ENCODE data around the gene CDC26.
"Not testable (repeated sequence)": the region's sequence is repeated elsewhere in the genome, so short reads cannot be mapped to it uniquely, and the experiment has no call there.

The CDC26 gene

DNA sequence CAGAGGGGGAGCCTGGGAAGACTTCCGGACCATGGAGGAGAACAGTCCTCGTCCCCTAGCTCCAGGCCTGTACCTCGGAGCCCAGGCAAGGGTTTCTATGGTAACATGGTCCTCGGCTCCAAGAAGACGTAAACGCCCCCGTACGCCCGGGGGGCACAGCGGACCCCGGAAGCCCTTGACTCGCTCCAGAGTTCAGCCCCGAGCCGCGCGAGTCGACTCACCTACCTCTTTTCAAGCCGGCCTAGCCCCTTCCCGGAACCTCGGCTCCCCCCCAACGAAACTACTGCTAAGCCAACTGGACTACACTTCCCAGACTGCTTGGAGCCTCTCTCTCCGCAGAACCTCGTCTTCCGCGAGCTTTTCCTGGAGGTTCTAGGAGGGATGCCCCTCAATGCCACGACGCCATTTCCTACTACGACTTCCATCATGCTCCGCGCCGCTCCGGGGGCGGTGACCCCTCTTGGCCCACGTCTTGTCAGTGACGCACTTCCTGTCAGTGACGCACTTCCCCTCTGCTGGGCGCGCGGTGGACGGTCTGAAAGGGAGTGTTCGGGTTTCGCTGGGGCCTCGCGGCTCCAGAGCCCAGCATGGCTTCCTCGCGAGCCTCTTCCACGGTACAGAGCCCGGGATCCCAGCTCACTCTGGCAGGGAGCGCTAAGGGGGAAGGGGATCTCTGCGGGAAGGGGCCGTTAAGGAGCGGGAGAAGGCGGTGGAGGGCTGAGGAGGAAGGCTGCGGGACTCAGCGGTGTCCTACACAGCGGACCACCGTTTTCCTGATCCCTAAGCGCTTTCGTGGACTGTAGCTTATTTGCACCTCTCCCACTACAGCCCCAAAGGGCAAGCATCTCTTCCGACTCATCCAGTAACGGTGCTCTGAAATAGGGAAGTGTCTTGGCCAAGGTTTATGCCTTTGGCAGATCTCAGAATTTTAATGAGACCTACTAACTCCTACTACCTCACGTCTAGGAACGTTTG, at the start of gene CDC26, which contains the start of gene PRPF4:
CDC26 (minus strand) TSS at position 416 of the 975 bp plus-strand sequence. CDS start 3,065 bp downstream, outside the sequence.
PRPF4 (plus strand) TSS at position 502 of the 975 bp plus-strand sequence; CDS start at position 588, 86 bp downstream.
- peak; percentile 96 for DNase-seq (ENCODE audit: low read depth in 2 of 2)

- no peak for DNase-seq (ENCODE audit: low read depth in 2 of 2)
Observed at GRCh38 chr9:113322671-113323070, 47.3 kb upstream of the CDC26 start.

DNA sequence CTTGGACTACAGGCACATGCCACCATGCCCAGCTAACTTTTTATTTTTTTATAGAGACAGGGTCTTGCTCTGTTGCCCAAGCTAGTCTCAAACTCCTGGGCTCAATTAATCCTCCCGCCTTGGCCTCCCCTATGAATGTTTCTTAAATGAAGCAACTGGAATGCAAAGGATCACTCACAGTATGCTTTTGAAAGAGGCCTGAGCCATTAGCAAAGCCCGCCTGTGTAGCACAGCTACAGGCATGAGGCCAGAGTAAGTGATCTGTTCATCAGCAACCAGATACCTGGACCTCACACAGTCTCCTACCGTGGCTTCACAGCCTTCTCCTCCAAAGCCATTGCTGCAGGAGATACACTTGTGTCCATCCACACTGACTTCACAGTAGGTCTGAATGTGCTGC, 44.7 kb upstream of the CDC26 start:
- no peak for DNase-seq (ENCODE audit: low read depth in 2 of 2)

DNA sequence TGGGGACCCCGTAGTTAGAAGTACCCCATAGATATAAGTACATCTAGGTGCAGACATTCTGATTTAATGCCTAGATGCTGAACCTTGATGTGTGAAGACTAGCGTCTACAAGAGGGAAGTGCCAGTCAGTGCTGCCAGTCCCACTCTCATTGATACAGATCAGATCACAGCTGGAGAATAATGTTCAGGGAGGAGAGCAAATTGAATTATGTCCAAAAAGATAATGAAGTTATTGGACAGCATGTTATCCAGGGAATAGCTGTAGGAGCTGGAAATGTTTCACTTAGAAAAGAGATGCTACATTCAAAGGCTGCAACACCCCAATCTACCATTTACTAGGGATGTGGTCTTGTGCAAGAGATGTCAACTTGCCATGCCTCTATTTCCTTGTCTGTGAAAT, 43.7 kb upstream of the CDC26 start:
- no peak for DNase-seq (ENCODE audit: low read depth in 2 of 2)

GRCh38 chr9:113317777-113318176, 42.4 kb upstream of the CDC26 start:
- DNase-seq (ENCODE audit: low read depth in 2 of 2): no peak

DNA sequence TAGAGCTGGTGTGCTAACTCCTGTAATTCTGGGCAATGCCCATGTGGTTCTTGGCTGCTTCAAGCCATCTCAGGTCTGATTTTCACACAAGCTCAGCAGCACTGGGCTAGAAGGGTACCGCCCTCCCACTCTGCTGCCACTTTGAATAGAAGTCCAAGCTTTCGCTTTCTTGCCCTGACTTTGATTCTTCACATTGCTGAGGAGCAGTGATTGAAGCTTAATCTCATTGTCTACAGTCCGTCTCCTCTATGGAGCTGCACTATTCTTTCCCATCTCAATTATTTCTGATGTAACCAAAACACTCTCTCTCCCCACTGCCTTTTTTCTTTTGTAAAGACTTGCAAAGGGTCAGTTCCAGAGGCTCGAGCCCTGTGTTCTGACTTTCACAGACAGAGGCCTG, 40.7 kb upstream of the CDC26 start:
- no peak for DNase-seq (ENCODE audit: low read depth in 2 of 2)

DNA sequence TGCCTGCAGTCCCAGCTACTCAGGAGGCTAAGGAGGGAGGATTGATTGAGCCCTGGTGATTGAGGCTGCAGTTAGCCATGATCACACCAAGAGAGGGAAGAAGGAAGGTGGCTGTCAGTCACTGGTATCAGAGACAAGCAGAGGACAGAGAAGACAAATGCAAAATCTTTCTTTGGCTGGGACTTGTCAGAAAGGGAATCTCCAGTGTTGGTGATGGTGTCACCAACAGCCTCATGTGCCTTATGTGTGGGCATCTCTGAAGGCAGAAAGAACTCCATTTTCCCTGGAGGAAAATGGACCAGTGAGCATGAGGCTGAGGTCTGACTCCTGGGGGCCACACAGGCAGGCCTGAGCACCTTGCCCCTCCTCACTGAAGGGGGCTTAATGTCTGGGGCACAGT, 39.9 kb upstream of the CDC26 start:
- no peak for DNase-seq (ENCODE audit: low read depth in 2 of 2)

- no peak for DNase-seq (ENCODE audit: low read depth in 2 of 2)
Observed at GRCh38 chr9:113313261-113313660, 37.9 kb upstream of the CDC26 start.

- no peak for DNase-seq (ENCODE audit: low read depth in 2 of 2)
Observed at GRCh38 chr9:113311961-113312360, 36.6 kb upstream of the CDC26 start.

DNA sequence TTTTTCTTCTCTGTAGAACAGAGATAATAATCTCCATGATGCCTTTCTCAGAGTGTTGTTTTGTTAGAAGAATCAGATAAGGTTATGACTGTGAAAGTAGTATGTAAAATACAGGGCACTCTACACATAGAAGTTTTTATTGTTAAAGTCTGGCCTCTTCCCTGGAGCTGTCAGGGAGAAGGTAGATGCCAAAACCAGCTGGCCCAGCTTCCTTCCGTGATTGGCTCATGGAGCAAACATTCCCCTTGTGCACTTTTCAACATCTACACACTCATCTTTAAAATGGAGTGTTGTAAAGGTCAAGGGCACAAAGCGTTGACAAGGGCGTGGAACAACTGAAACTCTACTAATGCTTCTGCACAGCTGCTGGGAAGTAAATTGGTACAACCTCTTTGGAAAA, 35.2 kb upstream of the CDC26 start:
- DNase-seq (ENCODE audit: low read depth in 2 of 2): no peak

- DNase-seq (ENCODE audit: low read depth in 2 of 2): no peak
Observed at GRCh38 chr9:113309204-113309813, 33.9 kb upstream of the CDC26 start.

DNA sequence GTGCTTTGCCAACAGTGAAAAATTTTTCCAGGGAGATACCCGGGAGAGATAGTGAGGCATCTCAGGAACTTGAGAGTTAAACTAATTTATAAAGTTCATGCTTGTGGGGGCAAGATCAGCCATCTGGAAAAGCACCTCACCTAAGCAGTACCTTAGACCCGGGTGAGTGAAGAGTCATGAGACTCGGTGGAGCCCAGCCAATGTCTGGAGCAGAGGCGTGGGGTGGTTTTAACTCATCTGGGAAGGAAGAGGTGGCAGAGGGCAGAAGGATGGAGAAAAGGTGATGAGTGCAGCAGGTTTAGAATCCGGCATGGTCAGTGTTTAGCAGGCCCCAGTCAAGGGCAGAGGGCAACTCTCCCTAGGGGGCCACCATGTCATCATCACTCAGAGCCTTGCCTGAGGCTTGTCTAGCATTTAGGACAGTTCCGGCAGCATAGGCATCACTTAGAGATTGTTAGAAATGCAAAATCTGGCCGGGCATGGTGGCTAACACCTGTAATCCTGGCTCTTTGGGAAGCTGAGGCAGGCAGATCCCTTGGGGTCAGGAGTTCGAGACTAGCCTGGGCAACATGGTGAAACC, 32.1 kb upstream of the CDC26 start:
- no peak for DNase-seq (ENCODE audit: low read depth in 2 of 2)

DNA sequence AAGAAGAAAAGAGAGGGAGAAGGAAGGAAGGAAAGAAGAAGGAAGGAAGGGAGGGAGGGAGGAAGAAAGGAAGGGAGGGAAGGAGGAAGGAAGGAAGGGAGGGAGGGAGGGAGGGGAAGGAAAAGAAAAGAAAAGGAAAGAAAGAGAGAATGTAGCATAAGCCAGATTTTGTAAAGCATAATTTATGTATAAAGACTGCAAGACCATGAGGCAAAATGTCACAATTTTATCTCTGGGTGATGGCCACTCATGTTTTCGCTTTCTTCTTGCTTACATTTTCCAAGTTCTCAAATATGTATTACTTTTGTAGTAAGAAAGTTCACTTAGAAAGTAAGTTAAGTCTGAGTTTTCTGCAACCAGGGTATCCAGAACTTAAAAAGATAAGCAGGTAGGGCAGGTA, 31.2 kb upstream of the CDC26 start:
- DNase-seq (ENCODE audit: low read depth in 2 of 2): no peak

DNA sequence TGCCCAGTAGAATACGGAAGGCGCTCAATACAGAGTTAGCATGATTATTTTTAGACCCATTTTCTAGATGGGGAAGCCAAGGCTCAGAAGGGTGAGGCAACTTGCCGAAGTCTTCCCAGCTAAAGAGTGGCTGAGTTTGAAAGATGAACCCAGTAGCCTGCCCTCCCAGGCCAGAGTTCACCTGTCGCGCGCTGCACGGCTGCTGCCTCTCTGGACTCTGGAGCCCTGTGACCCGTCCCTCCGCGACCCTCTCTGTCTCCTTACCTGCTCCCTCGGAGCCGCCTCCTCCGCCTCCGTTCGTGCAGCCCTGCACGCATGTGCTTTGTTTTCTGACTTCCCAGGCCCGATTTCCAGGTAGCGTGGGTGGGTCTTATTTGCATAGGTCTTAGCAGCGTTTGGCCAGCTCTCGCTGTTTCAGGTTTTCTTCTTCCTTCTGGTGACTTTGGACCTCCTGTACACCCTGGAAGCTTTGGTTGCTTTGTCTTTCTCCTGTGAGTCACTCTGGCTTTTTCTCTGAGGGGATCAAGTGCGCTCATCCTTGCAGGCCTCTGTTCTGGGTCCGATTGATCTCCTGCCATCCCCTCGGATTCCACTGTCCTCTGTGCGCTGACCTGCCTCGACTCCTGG, 27.5 kb upstream of the CDC26 start, which contains the start of gene RNF183:
RNF183 (minus strand) TSS at position 585 of the 627 bp plus-strand sequence. CDS start 5,192 bp downstream, outside the sequence.
- DNase-seq (ENCODE audit: low read depth in 2 of 2): no peak

DNA sequence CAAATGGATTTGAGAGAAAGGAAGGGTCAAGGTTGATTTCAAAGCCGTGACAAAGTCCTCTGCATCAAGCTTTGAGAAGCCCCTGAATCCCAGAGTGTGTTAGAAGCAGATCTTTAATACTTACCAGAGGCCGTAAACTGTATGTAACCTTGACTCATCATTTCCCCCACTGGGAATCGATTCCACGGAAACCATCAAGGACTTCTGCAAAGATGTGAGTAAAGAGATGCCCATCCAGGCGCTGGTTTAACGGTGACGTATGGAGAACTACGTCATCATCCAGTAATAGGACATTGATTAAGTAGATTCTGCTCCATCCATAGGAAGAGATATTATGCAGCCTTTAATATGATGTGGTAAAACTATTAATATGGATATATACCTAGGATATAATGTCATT, 26.2 kb upstream of the CDC26 start:
- DNase-seq (ENCODE audit: low read depth in 2 of 2): no peak

- no peak for DNase-seq (ENCODE audit: low read depth in 2 of 2)
Observed at GRCh38 chr9:113299800-113300292, 24.5 kb upstream of the CDC26 start.

DNA sequence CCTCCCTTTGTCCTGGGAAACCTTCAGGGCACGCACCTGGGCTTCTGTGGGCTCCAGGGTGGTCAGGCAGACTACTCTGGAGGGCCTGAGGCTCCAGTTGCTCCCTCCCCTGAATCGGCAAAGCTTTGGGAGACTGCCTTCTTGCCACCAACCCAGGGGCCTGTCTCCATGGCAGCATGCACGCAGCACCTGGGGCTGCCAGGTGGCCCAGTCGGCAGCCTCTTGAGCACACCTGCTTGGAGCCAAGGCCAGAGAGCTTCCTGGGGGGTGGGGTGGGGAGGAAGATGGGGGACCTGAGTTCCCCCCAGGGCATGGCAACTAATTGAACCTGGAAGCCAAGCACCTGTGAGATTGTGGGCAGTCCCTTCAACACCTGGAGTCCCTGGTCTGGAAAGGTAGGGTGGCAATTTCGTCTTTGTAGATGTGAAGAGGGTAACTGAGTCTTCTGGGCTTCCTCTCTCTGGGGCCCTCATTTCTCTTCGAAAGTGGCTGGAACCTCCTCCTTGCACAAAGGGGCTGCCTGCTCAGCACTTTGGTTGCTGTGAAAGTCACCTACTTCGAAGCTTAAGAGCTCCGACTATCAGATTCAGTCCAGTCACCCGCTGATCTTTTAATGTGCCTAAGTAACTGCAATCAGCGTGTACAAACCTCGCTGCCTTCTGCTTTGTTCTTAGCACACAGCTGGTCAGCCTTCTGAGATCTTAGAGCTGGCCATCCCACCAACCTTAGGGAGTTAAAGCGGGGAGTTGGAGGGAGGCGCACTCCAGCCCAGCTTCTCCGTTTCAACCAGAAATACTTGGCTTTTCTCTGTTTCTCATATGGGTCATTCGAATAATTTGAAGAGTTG, 23.8 kb upstream of the CDC26 start:
- DNase-seq (ENCODE audit: low read depth in 2 of 2): no peak

- no peak for DNase-seq (ENCODE audit: low read depth in 2 of 2)
Observed at GRCh38 chr9:113298311-113298710, 22.9 kb upstream of the CDC26 start.

- DNase-seq (ENCODE audit: low read depth in 2 of 2): no peak
Observed at GRCh38 chr9:113296796-113297558, 21.6 kb upstream of the CDC26 start.

GRCh38 chr9:113296247-113296646, 20.9 kb upstream of the CDC26 start:
- DNase-seq (ENCODE audit: low read depth in 2 of 2): not testable (repeated sequence)
